HepG2 (cell line): ENCODE measurements around the gene RNF135. TPM values are rescaled to one million over a fixed set of nuclear protein-coding genes. Genes with fewer than 3 reads are reported as not detected.
A peak's percentile ranks its signal among the peaks of the same experiment; 100 is the strongest.

Source experiments
- AKNA ChIP-seq: sonication (generic); formaldehyde crosslinking; IDR thresholded peaks from 2 replicates; pipeline ENCODE4 v1.4.0; 2020; ENCODE audit warnings: missing genetic modification reagents, borderline replicate concordance
- CBX1 ChIP-seq: IDR thresholded peaks from one replicate; pipeline ENCODE4 v1.6.1; 2016; ENCODE audit warnings: antibody characterized with exemption, low read depth
- GTF2F1 ChIP-seq: fragments of 150-350 bp; IDR thresholded peaks from 2 replicates; pipeline ENCODE4 v1.6.1; 2014; ENCODE audit warnings: low read length
- HNRNPLL ChIP-seq: fragments of 200-400 bp; formaldehyde crosslinking; IDR thresholded peaks from 2 replicates; pipeline ENCODE4 v1.6.1; 2017; ENCODE audit warnings: mild to moderate bottlenecking, low read depth, low read length; ENCODE audit not compliant: poor library complexity, severe bottlenecking
- MTF1 ChIP-seq: sonication (generic); formaldehyde crosslinking; IDR thresholded peaks from 2 replicates; pipeline ENCODE4 v1.5.0; 2020; ENCODE audit warnings: missing genetic modification reagents
- PAX8 ChIP-seq: sonication (generic); formaldehyde crosslinking; IDR thresholded peaks from 2 replicates; pipeline ENCODE4 v1.8.0; 2022; ENCODE audit warnings: mild to moderate bottlenecking, missing genetic modification reagents, borderline replicate concordance
- REXO4 ChIP-seq: sonication (generic); formaldehyde crosslinking; IDR thresholded peaks from 2 replicates; pipeline ENCODE4 v1.8.0; 2022; ENCODE audit warnings: missing genetic modification reagents, mild to moderate bottlenecking, borderline replicate concordance
- SALL1 ChIP-seq: sonication (generic); formaldehyde crosslinking; IDR thresholded peaks from 2 replicates; pipeline ENCODE4 v1.8.0; 2022; ENCODE audit warnings: mild to moderate bottlenecking, missing genetic modification reagents
- SAP130 ChIP-seq: IDR thresholded peaks from 2 replicates; pipeline ENCODE4 v1.6.1; 2016; ENCODE audit warnings: low read depth
- SPEN ChIP-seq: sonication (generic); formaldehyde crosslinking; IDR thresholded peaks from 2 replicates; pipeline ENCODE4 v1.5.1; 2020; ENCODE audit warnings: low read depth, mild to moderate bottlenecking, missing genetic modification reagents
- ZNF629 ChIP-seq: sonication (generic); formaldehyde crosslinking; conservative IDR thresholded peaks from 2 replicates; pipeline ENCODE4 v1.5.0; 2020; ENCODE audit warnings: missing genetic modification reagents
- ZNF691 ChIP-seq: sonication (generic); formaldehyde crosslinking; IDR thresholded peaks from 2 replicates; pipeline ENCODE4 v1.4.0; 2020; ENCODE audit warnings: missing genetic modification reagents, low read depth, mild to moderate bottlenecking, borderline replicate concordance
- ZNF768 ChIP-seq: sonication (generic); formaldehyde crosslinking; IDR thresholded peaks from 2 replicates; pipeline ENCODE4 v1.4.0; 2020; ENCODE audit warnings: missing genetic modification reagents
- ZNF777 ChIP-seq: sonication (generic); formaldehyde crosslinking; IDR thresholded peaks from 2 replicates; pipeline ENCODE4 v1.4.0; 2020; ENCODE audit warnings: missing genetic modification reagents
- ZNF800 ChIP-seq: sonication (generic); formaldehyde crosslinking; IDR thresholded peaks from 2 replicates; pipeline ENCODE4 v1.4.0; 2020; ENCODE audit warnings: missing genetic modification reagents
- ZUFSP ChIP-seq: sonication (generic); formaldehyde crosslinking; IDR thresholded peaks from 2 replicates; pipeline ENCODE4 v1.9.0; 2021; ENCODE audit warnings: missing genetic modification reagents, mild to moderate bottlenecking, borderline replicate concordance
- polyA plus RNA-seq, 8 experiments: library from polyadenylated mRNA; depleted of rRNA in 3 of 8; stranded (reverse) in 7 of 8; unstranded in 1 of 8; fragments of >200 nt; fragmentation: Illumina TruSeq in 4 of 8; extraction: Trizol in 4 of 8; gene quantifications; 2 replicates each; pipeline versions ENCODE4 v1.2.1 to v1.2.3, GENCODE V29; 2011 to 2016; ENCODE audit warnings: low read depth in 4 of 8, missing spikeins in 1 of 8, mixed read lengths in 1 of 8; ENCODE audit not compliant: insufficient read depth in 1 of 8
- total RNA-seq, 5 experiments: library from RNA; depleted of rRNA; stranded (reverse); fragments of >200 nt; fragmentation: Illumina TruSeq; extraction: Trizol; gene quantifications; 2 replicates each; pipeline ENCODE4 v1.2.3, GENCODE V29; 2016; ENCODE audit warnings: low read depth in 1 of 5

The RNF135 gene
- total and polyA plus RNA-seq, 2 of the 13 experiments (the other 11 are each of a cell fraction or from before 2014, with no cell fraction given): not detected

- TF ChIP-seq AKNA (CRISPR knock-in tag) (no peak), MTF1 (CRISPR knock-in tag) (no peak), ZNF691 (peak; percentile 85; the same call in 1 of the 2 replicates), SAP130 (CRISPR knock-in tag) (peak; percentile 36; the same call in 1 of the 2 replicates), GTF2F1 (no peak), ZUFSP (no peak), SPEN (CRISPR knock-in tag) (0 out of 2 replicates have a peak, but pooled peaks have one; percentile 20), CBX1 (no peak), HNRNPLL (peak; percentile 78), SALL1 (CRISPR knock-in tag) (peak; percentile 33; the same call in 1 of the 2 replicates), ZNF777 (CRISPR knock-in tag) (peak; percentile 84), PAX8 (0 out of 2 replicates have a peak, but pooled peaks have one; percentile 61), ZNF768 (CRISPR knock-in tag) (peak; percentile 16; the same call in 1 of the 2 replicates), REXO4 (no peak), ZNF629 (CRISPR knock-in tag) (0 out of 2 replicates have a peak, but pooled peaks have one; percentile 27), ZNF800 (CRISPR knock-in tag) (peak; percentile 75; the same call in 1 of the 2 replicates)
Measured at GRCh38 chr17:30921544-30922196, 49.2 kb upstream of the RNF135 start, which contains the start of gene ADAP2 (continued).
